Measurements from ENCODE around the gene LIME1.

The LIME1 gene

DNA sequence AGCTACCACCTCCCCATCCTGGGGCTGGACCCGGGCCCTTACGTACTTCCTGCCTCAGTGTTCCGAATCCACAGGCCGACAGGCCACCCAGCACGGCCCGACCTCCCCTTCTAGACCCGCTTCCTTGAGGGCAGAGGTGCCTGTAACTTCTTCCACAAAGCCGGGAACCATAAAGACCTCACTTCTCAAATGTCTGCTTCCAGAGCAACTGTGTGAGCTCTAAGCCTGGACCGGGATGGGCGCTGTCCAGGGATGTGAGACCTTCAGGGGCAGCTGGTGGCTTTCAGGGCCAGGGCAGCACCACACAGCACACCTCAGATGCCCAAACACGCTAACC lies 12.4 kb downstream of the LIME1 start:
- TF ChIP-seq CTCF (IDR thresholded peaks at IDR 0.05; ENCODE audit: low read depth, low read length) = no peak
- no peak for DNase-seq (ENCODE audit: extremely low read depth, low read depth)

DNA sequence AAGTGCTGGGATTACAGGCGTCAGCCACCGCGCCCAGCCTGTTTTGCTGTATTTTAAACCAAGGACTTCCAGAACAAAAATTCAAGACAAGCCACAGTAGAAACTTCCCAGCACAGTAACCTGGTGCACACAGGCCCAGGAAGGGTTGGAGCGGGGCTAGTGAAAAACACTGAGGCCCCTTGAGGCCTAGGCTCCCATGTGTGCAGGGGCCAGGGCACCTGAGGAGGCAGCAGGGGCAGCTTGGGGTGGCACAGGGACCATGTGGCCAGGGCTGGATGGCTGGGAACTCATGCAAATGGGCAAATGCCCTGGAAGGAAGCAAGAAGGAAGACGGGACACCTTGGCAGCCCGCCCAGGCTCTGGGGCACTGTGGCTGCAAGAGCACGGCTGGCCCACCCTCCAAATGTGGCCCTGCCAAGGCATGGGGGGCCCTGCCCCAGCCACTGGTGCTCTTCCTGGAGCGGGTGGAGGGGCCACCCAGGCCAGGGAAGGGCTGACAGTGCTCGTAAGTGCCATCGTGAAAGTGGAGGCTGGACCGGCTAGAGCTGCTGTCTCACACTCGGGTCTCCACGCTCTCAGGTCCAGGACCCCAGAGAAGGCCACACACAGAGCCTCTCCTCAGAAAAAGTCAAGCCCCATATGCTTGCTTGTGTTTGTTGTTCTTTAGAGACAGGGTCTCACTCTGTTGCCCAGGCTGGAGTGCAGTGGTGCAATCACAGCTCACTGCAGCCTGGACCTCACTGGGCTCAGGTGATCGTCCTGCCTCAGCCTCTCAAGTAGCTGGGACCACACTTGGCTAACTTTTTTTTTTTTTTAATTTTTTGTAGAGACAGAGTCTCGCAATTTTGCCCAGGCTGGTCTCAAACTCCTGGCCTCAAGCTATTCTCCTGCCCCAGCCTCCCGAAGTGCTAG lies 13.4 kb downstream of the LIME1 start:
- no peak for DNase-seq (ENCODE audit: extremely low read depth, low read depth)
- TF ChIP-seq CTCF (IDR thresholded peaks at IDR 0.05; ENCODE audit: low read depth, low read length) = no peak

DNA sequence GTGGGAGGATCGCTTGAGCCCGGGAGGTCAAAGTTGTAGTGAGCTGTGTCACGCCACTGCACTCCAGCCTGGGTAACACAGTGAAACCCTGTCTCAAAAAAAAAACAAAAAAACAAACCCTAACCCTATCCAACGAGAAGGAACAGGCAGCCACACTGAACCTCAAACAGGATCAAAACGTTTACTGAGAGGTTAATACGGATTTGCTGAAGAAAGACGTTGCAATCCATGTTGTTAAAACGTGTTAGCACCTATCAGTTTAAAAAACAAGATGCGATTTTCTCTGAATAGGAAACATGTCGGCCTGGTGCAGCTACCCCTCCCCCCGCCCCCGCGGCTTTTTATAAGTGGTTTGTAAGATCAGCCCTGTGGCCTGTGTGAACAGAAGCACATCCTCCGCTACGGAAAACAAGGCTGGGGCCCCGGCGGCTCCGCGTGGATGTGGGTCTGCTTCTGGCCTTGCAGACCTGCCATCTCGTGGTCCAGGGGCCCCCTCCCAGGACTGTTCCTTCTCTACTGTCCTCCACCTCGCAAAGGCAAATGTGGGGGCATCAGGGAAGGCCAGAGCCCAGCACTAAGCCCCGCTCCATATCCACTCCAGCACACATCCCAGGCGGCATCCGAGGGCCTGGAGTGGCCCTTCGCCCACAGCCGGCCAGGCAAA lies 14.5 kb downstream of the LIME1 start:
- no peak for TF ChIP-seq CTCF (IDR thresholded peaks at IDR 0.05; ENCODE audit: low read depth, low read length)

GRCh38 chr20:63751471-63752271 lies 15.2 kb downstream of the LIME1 start:
- no peak for DNase-seq (ENCODE audit: extremely low read depth, low read depth)

More for the DNA sequence above, 14.5 kb downstream of the LIME1 start:
- DNase-seq (ENCODE audit: extremely low read depth, low read depth) = no peak

GRCh38 chr20:63752411-63753101 lies 16.1 kb downstream of the LIME1 start:
- no peak for DNase-seq (ENCODE audit: extremely low read depth, low read depth)
- TF ChIP-seq CTCF (IDR thresholded peaks at IDR 0.05; ENCODE audit: low read depth, low read length) = no peak

More at GRCh38 chr20:63751471-63752271, 15.2 kb downstream of the LIME1 start:
- TF ChIP-seq CTCF (IDR thresholded peaks at IDR 0.05; ENCODE audit: low read depth, low read length) = no peak

GRCh38 chr20:63753381-63753780 lies 16.9 kb downstream of the LIME1 start:
- TF ChIP-seq CTCF (IDR thresholded peaks at IDR 0.05; ENCODE audit: low read depth, low read length) = no peak
- no peak for DNase-seq (ENCODE audit: extremely low read depth, low read depth)

All from AG09319 (cell line).